Activated naive CD4-positive, alpha-beta T cell treated with anti-CD3 and anti-CD28 coated beads, Interleukin-2, amount 50 U/mL, for 24 hours (primary cell): Measurements from ENCODE around the gene SLC38A8.

ENCODE experiments used
- H3K27ac Mint-ChIP-seq: one replicate; pipeline ENCODE4 v1.8.0; 2021; ENCODE audit warnings: mild to moderate bottlenecking, mixed read lengths
- H3K27me3 Mint-ChIP-seq: one replicate; pipeline ENCODE4 v1.8.0; 2021; ENCODE audit warnings: mixed read lengths
- H3K36me3 Mint-ChIP-seq: one replicate; pipeline ENCODE4 v1.8.0; 2021; ENCODE audit warnings: mixed read lengths
- H3K4me1 Mint-ChIP-seq: one replicate; pipeline ENCODE4 v1.8.0; 2021; ENCODE audit warnings: mixed read lengths
- H3K4me3 Mint-ChIP-seq: one replicate; pipeline ENCODE4 v1.8.0; 2021; ENCODE audit warnings: mild to moderate bottlenecking, mixed read lengths
- H3K9me3 Mint-ChIP-seq: one replicate; pipeline ENCODE4 v1.8.0; 2021; ENCODE audit warnings: mixed read lengths

The SLC38A8 gene

GRCh38 chr16:84045001-84045817 lies 2.6 kb upstream of the SLC38A8 start:
- Mint-ChIP-seq H3K4me3 (no peak overlapping the region), H3K27ac (no peak overlapping the region), H3K4me1 (no peaks in the 10 kb centered on the region), H3K36me3 (no peaks in the 10 kb centered on the region), H3K9me3 (no peaks in the 10 kb centered on the region), H3K27me3 (peaks cover 11% of the 10 kb centered on the region)

DNA sequence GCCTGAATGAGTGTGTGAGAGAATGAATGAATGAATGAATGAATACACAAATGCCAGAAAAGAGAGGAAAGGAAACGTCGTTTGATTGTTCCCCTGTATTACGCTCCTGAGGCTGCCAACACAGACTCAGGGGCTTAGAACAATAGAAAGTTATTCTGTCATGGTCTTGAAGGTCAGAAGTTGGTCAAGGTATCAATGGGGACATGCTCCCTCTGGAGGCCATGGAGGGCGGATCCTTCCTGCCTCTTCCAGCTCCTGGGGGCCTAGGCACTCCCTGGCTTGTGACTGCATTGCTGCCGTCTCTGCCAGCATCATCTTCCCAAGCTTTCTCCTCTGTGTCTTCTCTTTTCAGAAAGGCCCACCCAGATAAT lies 1.5 kb upstream of the SLC38A8 start:
- H3K4me1 Mint-ChIP-seq: no peaks in the 10 kb centered on the region

GRCh38 chr16:84043486-84044117 lies 1.0 kb upstream of the SLC38A8 start:
- Mint-ChIP-seq H3K4me3 (no peak overlapping the region), H3K27me3 (peaks cover 15% of the 10 kb centered on the region), H3K27ac (no peak overlapping the region), H3K9me3 (no peaks in the 10 kb centered on the region), H3K36me3 (no peaks in the 10 kb centered on the region), H3K4me1 (no peaks in the 10 kb centered on the region)

More for the DNA sequence above, 1.5 kb upstream of the SLC38A8 start:
- Mint-ChIP-seq H3K4me3 (no peak overlapping the region), H3K27ac (no peak overlapping the region), H3K36me3 (no peaks in the 10 kb centered on the region), H3K27me3 (peaks cover 15% of the 10 kb centered on the region), H3K9me3 (no peaks in the 10 kb centered on the region)

- H3K4me3 Mint-ChIP-seq: no peak overlapping the region
- peaks cover 15% of the 10 kb centered on the region for H3K27me3 Mint-ChIP-seq
- no peaks in the 10 kb centered on the region for H3K4me1 Mint-ChIP-seq
- no peaks in the 10 kb centered on the region for H3K36me3 Mint-ChIP-seq
- H3K9me3 Mint-ChIP-seq: no peaks in the 10 kb centered on the region
- H3K27ac Mint-ChIP-seq: no peak overlapping the region
Measured at GRCh38 chr16:84042879-84043485, 387 bp upstream of the SLC38A8 start.

- Mint-ChIP-seq H3K4me1 (no peaks in the 10 kb centered on the region), H3K36me3 (no peaks in the 10 kb centered on the region), H3K9me3 (no peaks in the 10 kb centered on the region), H3K4me3 (no peak overlapping the region), H3K27ac (no peak overlapping the region), H3K27me3 (peaks cover 15% of the 10 kb centered on the region)
Measured at GRCh38 chr16:84041881-84042280, 714 bp downstream of the SLC38A8 start.

- Mint-ChIP-seq H3K36me3 (no peaks in the 10 kb centered on the region), H3K27ac (no peak overlapping the region), H3K4me1 (no peaks in the 10 kb centered on the region), H3K27me3 (peaks cover 15% of the 10 kb centered on the region), H3K4me3 (no peak overlapping the region), H3K9me3 (no peaks in the 10 kb centered on the region)
Measured at GRCh38 chr16:84040823-84041820, 1.5 kb downstream of the SLC38A8 start.

GRCh38 chr16:84040226-84040822 lies 2.3 kb downstream of the SLC38A8 start:
- H3K9me3 Mint-ChIP-seq: no peaks in the 10 kb centered on the region
- peaks cover 15% of the 10 kb centered on the region for H3K27me3 Mint-ChIP-seq
- no peak overlapping the region for H3K27ac Mint-ChIP-seq
- no peak overlapping the region for H3K4me3 Mint-ChIP-seq
- no peaks in the 10 kb centered on the region for H3K4me1 Mint-ChIP-seq
- H3K36me3 Mint-ChIP-seq: no peaks in the 10 kb centered on the region

DNA sequence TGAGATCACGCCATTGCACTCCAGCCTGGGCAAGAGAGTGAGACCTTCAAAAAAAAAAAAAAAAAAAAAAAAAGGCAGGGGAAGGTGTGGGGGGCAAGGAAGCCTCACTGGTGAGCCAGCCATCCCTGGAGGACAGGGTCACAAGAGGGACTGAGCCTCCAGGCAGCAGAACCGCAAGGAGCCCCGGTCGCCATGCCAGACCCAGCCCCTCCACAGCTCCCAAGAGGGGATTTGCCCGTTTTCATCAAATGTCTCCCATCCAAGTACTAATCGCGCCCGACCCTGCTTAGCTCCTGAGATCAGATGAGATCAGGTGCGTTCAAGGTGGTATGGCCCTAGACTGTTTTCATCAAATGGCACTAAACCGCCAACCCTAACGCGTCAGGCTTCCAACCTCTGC lies 2.9 kb downstream of the SLC38A8 start:
- H3K9me3 Mint-ChIP-seq: no peaks in the 10 kb centered on the region

GRCh38 chr16:84038469-84038868 lies 4.1 kb downstream of the SLC38A8 start:
- Mint-ChIP-seq H3K27ac (no peak overlapping the region), H3K9me3 (no peaks in the 10 kb centered on the region), H3K27me3 (peaks cover 10% of the 10 kb centered on the region), H3K36me3 (no peaks in the 10 kb centered on the region), H3K4me3 (no peak overlapping the region), H3K4me1 (no peaks in the 10 kb centered on the region)

More for the DNA sequence above, 2.9 kb downstream of the SLC38A8 start:
- no peak overlapping the region for H3K27ac Mint-ChIP-seq
- no peak overlapping the region for H3K4me3 Mint-ChIP-seq
- peaks cover 15% of the 10 kb centered on the region for H3K27me3 Mint-ChIP-seq
- no peaks in the 10 kb centered on the region for H3K36me3 Mint-ChIP-seq
- H3K4me1 Mint-ChIP-seq: no peaks in the 10 kb centered on the region

DNA sequence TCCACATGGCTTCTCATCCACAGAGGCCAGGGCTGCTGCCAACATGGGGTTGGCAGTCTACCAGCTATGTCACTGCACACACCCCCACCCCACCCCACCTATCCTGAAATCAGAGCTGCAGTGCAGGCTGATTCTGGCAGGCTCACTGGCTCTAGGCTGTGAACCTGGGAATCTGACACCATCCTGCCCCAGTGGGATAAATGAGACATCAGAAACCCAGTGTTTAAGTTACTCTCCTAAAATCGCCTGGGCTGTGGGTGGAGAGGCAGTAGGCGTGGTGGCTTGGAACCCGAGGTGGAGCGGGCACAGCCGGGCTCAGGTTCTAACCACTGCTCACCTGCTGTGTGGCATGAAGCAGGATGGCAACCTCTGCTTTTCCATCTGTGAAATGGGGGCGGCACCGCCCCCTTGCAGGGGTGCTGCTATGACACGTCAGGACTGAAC lies 5.6 kb downstream of the SLC38A8 start:
- no peaks in the 10 kb centered on the region for H3K36me3 Mint-ChIP-seq
- H3K9me3 Mint-ChIP-seq: no peaks in the 10 kb centered on the region

DNA sequence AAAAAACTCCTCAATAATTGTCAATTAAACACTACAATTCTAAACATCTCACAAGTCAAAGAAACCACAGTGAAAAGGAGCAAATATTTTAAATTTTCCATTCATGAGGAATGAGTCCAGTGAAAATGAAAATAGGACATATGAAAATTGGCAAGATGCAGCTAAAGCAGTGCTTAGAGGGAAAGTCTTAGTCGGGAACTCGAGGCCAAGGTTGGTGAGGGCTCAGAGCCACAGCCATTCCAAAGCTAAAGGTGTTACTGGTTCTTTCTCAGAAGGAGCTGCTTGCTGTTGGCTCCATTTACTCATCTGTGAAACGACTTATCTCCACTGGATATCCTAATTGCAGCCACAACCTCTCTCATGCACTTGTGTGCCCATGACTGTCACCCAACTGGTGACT lies 6.5 kb downstream of the SLC38A8 start:
- Mint-ChIP-seq H3K27ac (no peak overlapping the region), H3K4me1 (no peaks in the 10 kb centered on the region), H3K27me3 (peaks cover 6% of the 10 kb centered on the region), H3K4me3 (no peak overlapping the region), H3K36me3 (no peaks in the 10 kb centered on the region), H3K9me3 (no peaks in the 10 kb centered on the region)

More for the DNA sequence above, 5.6 kb downstream of the SLC38A8 start:
- H3K4me1 Mint-ChIP-seq: no peaks in the 10 kb centered on the region
- H3K27ac Mint-ChIP-seq: no peak overlapping the region
- H3K27me3 Mint-ChIP-seq: peaks cover 6% of the 10 kb centered on the region
- H3K4me3 Mint-ChIP-seq: no peak overlapping the region

DNA sequence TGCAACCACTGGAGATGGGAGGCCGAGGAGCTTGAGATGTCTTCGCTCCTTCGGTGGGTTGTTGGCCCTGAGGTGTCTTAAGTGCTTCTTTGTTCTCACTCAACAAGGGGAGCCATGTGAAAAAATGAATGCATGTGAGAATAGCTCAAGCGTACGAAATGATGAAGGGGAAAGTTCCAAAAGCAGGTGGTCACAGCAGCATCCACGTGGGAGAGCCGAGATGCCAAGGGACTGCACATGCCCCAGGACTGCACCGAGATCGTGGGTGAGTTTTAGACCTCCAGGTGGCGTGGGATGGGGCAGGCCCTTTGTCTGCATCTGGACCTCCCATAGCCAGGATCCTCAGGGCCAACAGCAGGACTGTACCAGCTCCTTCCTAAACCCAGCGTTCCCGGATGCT lies 8.1 kb downstream of the SLC38A8 start:
- no peak overlapping the region for H3K27ac Mint-ChIP-seq
- no peaks in the 10 kb centered on the region for H3K9me3 Mint-ChIP-seq
- no peaks in the 10 kb centered on the region for H3K36me3 Mint-ChIP-seq
- no peak overlapping the region for H3K4me3 Mint-ChIP-seq
- H3K4me1 Mint-ChIP-seq: peaks cover 2% of the 10 kb centered on the region
- H3K27me3 Mint-ChIP-seq: no peaks in the 10 kb centered on the region

DNA sequence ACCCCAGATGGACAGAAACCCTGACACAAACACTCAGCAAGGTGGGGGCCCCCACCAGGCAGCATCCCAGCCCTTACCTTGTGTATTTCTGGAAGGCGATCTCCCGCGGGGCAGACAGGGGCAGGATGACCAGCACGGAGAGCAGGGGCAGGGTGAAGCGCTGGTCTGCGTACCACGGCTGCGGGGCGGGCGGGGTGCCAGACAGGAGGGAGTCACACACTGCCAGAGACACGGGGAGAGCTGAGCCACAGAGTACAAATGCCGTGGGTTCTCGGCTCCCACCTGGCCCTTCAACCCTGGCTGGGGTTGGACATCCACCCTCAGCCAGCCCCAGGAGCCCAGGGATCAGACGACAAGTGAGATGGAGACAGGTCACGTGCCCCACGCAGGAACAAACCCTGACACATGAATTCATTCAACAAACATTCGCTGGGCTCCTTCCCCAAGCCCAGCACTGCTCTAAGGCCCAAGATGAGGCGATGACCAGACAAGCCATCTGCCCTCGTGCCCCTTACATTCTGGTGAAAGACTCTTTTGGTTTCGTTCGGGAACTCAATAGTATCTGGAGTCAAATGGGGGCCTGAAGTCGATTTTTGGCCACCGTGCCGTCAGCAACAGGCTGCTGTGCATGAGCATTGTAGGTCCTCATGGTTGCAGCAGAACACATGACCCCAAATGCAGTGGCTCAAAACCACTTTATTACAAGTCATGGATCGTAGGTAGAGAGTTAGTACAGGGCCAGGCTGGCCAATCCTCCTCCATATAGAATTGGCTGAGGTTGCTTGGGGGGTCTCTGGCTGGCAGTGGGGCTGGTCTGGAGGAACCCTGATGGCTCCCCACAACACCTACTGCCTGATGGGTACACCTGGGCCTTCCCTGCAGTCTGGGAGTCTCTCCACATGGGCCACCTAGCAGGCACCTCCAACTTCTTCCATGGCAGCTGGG lies 9.1 kb downstream of the SLC38A8 start:
- H3K9me3 Mint-ChIP-seq: no peaks in the 10 kb centered on the region
- H3K27ac Mint-ChIP-seq: no peak overlapping the region
- H3K4me1 Mint-ChIP-seq: peaks cover 6% of the 10 kb centered on the region
- no peaks in the 10 kb centered on the region for H3K36me3 Mint-ChIP-seq
- no peak overlapping the region for H3K4me3 Mint-ChIP-seq
- no peaks in the 10 kb centered on the region for H3K27me3 Mint-ChIP-seq
